HCT116 (cell line): ENCODE data around the gene PRSS21.

Experiments used
- ATF3 ChIP-seq: IDR thresholded peaks from 2 replicates; pipeline ENCODE4 v1.6.1; 2012
- CBX3 ChIP-seq: IDR thresholded peaks from 2 replicates; pipeline ENCODE4 v1.6.1; 2012; ENCODE audit warnings: low read depth
- CTCF ChIP-seq, 3 experiments: fragments of 200-600 bp in 1 of 3; sonication (generic) in 1 of 3; IDR thresholded peaks in 2 of 3; conservative IDR thresholded peaks in 1 of 3; 2 replicates each; pipeline ENCODE4 v1.5.1; 2012 to 2017; ENCODE audit warnings: low read depth in 2 of 3, low read length in 2 of 3, antibody characterized with exemption in 1 of 3, borderline replicate concordance in 1 of 3, control low read depth in 1 of 3, mild to moderate bottlenecking in 1 of 3, mixed read lengths in 1 of 3, mixed run types in 1 of 3, moderate library complexity in 1 of 3; ENCODE audit not compliant: insufficient read depth in 1 of 3
- POLR2A ChIP-seq: IDR thresholded peaks from 2 replicates; pipeline ENCODE4 v1.7.0; 2011; ENCODE audit warnings: borderline replicate concordance; ENCODE audit not compliant: insufficient read depth, insufficient read length; ENCODE audit errors: extremely low read depth

GRCh38 chr16:2867987-2868789, 51.2 kb downstream of the PRSS21 start:
- 0 out of 2 replicates have a peak, but pooled peaks have one; percentile 12 for TF ChIP-seq CBX3
- peak; percentile 90 for TF ChIP-seq POLR2A
- TF ChIP-seq CTCF (IDR thresholded peaks at IDR 0.05 in 2 of 3, conservative IDR thresholded peaks at IDR 0.05 in 1 of 3; ENCODE audit: borderline replicate concordance in 1 of 3, insufficient read depth in 1 of 3, low read depth in 2 of 3, low read length in 2 of 3): peak; percentile 95 to 96 (median 96)
- TF ChIP-seq ATF3: no peak
